GM12873 (cell line): ENCODE measurements around the gene IRGC.

ENCODE experiments used
- TF ChIP-seq, protein P1 (sequence below): IDR thresholded peaks from 2 replicates; pipeline ENCODE4 v1.5.1; 2012; ENCODE audit warnings: low read depth, mild to moderate bottlenecking, moderate library complexity, low read length, control low read depth; ENCODE audit not compliant: insufficient read depth; ENCODE audit errors: missing control alignments

Gene IRGC

DNA sequence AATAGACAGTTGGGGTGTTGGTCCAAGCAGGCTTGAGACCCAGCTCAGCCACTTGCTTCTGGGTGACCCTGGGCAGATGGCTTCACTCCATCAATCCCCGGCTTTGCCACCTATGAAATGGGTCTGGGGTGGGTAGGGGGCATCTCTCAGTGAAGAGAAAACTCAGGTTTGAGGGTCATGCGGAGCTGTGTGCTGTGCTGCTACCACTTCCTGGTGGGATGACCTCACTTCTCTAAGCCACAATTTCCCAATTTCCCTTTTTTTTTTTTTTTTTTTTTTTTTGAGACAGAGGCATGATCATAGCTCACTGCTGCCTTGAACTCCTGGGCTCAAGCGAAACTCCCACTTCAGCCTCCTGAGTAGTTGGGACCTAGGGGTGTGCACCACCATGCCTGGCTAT, 41.3 kb upstream of the IRGC start:
- TF ChIP-seq, protein P1, sequence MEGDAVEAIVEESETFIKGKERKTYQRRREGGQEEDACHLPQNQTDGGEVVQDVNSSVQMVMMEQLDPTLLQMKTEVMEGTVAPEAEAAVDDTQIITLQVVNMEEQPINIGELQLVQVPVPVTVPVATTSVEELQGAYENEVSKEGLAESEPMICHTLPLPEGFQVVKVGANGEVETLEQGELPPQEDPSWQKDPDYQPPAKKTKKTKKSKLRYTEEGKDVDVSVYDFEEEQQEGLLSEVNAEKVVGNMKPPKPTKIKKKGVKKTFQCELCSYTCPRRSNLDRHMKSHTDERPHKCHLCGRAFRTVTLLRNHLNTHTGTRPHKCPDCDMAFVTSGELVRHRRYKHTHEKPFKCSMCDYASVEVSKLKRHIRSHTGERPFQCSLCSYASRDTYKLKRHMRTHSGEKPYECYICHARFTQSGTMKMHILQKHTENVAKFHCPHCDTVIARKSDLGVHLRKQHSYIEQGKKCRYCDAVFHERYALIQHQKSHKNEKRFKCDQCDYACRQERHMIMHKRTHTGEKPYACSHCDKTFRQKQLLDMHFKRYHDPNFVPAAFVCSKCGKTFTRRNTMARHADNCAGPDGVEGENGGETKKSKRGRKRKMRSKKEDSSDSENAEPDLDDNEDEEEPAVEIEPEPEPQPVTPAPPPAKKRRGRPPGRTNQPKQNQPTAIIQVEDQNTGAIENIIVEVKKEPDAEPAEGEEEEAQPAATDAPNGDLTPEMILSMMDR, result no peak

DNA sequence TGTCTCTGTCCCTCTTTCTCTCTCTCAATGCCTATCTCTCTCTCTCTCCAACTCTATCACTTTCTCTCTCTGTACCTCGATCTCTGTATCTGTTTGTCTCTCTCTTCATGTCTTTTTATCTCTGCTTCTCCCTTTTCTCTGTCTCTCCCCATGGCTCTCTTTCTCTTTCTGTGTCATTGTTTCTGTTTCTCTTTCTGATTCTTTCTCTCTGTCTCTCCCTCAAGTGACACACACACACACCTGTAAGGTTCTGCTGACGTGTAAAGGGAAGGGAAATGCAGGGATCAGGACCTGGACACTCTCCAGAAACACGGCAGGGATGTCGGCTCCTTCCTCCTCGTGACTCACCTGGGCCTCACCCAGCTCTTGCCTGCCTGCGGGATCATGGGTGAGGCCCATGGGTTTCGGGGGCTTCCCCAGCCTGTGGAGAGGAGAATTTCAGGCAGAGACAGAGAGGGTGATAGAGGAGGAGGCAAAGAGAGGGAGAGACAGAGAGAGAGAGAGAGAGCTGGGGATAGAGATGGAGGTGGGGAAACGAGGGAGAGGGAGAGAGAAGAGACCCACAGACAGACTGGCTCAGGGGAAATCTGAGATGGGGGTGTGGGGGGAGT, 40.5 kb upstream of the IRGC start:
- TF ChIP-seq, protein P1, result no peak

DNA sequence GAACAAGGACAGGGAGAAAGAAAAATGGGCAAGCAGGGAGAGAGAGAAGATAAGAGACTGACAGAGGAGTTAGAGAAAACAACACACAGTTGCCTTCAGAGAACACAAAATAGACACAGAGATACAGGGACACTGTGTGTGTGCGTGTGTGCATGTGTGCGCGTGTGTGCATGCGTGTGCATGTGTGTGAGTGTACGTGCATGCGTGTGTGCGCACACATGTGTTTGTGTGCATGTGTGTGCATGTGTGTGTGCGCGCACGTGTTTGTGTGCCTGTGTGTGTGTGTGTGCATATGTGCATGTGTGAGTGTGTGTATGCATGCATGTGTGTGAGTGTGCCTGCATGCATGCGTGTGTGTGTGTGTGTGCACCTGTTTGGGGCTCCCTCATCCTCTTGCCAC, 40.0 kb upstream of the IRGC start:
- TF ChIP-seq, protein P1, result no peak

DNA sequence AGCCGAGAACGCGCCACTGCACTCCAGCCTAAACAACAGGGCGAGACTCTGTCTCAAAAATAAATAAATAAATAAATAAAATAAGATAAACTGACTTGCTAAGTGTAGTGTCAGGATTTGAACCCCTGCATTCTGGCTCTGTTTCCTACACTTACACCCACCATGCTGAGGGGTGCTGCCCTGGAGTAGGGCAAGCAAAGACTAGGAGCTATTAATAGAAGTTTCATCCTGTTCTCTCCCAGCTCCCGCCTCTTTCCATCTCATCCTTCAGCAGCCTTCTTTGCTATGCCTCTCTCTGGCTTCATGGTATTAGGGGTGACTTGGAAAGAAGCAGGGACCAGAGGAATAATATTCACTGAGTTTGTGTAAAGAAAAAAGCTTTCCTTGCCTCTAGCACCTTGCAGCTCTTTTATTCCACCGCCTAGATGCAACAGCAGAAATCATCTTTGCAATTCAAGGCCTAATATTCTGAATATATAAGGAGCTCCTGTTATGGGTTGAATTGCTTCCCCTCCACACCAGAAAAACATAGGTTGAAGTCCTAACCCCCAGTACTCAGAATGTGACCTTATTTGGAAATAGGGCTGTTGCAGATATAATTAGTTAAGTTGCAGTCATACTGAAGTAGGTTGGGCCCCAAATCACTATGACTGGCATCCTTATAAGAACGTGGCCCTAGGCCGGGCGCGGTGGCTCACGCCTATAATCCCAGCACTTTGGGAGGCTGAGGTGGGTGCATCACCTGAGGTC, 37.2 kb upstream of the IRGC start:
- TF ChIP-seq, protein P1, result no peak

DNA sequence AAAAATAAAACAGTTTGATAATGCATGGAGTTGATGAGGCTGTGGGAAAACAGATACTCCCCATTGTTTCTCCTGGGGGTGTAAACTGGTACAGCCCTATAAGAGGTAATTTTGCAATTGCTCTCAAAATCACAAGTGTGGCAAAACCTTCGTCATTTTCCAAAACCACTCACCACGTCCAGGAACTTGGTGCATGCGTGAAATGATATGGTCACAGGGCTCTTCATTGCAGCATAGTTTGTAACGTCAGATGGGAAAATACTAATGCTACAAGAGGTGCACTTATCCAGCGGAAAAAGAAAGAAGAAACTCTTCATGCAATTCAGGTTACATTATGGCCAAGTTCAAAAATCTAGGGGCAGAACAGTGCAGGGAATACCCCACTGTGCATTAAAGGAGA, 34.1 kb upstream of the IRGC start:
- TF ChIP-seq, protein P1, result no peak

DNA sequence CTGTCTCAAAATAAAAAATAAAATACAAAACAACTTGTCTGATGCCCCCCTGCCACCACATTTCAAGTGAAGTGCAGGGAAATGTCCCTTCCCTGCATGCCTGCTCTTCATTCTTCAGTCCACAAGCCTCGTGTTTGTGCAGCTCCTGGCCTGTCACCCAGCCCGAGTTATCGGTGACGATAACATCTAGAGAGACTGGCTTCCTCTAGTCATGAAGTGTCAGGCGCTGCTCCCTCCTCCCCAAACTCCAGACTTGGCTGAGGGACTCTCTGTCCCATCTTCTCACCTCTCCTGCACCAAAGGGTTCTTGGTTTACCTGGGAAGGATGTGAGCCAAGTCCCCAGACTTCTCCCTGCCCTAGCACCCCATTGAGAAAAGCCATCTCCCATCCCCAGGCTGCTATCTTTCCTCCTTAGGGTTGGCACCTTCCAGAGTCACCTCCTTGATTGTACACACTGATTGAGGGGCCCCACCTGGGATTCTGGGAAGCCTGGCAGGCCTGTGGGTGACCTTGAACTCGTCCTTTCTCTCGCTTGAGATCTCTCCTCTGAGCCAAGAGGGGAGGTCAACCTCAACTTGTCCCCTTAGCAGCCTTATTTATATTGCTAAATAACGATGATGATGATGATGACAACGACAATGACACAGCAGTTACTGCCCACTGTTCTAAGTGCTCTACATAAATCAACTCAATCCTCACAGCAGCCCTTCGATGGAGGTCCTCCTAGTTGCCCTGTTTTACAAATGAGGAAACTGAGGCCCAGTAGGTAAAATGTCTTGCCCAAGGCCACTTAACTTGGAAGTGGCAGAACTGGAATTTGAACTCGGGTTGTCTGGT, 32.8 kb upstream of the IRGC start:
- TF ChIP-seq, protein P1, result no peak

DNA sequence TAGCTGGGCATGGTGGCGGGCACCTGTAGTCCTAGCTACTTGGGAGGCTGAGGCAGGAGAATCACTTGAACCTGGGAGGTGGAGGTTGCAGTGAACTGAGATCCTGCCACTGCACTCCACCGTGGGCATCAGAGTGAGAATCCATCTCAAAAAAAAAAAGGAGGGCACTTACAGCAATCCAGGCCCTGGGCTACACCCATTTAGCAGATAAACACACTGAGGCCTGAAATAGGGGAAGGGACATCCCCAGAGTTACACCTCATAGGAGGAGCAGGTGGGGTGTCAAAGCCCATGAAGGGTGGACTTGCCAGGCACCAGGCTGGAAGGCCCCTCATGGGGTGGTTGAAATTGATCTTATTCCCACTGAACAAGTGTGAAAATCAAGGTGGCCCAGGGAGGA, 32.0 kb upstream of the IRGC start:
- TF ChIP-seq, protein P1, result no peak
